ENCODE data around the gene LETM1.

The LETM1 gene

GRCh38 chr4:1772853-1773538 is 83.0 kb downstream of the LETM1 start:
- DNase-seq: peak; percentile 67

- DNase-seq: no peak
Measured at GRCh38 chr4:1771555-1772305, 84.2 kb downstream of the LETM1 start.

GRCh38 chr4:1770791-1771231 is 85.1 kb downstream of the LETM1 start:
- no peak for DNase-seq

- no peak for DNase-seq
Measured at GRCh38 chr4:1770245-1770644, 85.7 kb downstream of the LETM1 start.

- no peak for DNase-seq
Measured at GRCh38 chr4:1769692-1770091, 86.3 kb downstream of the LETM1 start.

GRCh38 chr4:1768367-1769034 is 87.5 kb downstream of the LETM1 start:
- no peak for DNase-seq

GRCh38 chr4:1767770-1768366 is 88.1 kb downstream of the LETM1 start:
- DNase-seq: peak; percentile 10

GRCh38 chr4:1767061-1767769 is 88.7 kb downstream of the LETM1 start:
- DNase-seq: no peak

- DNase-seq: no peak
Measured at GRCh38 chr4:1766106-1767060, 89.6 kb downstream of the LETM1 start.

- no peak for DNase-seq
Measured at GRCh38 chr4:1765409-1766072, 90.4 kb downstream of the LETM1 start.

- no peak for DNase-seq
Measured at GRCh38 chr4:1764670-1765069, 91.3 kb downstream of the LETM1 start.

GRCh38 chr4:1763550-1764080 is 92.3 kb downstream of the LETM1 start:
- DNase-seq: no peak

- DNase-seq: no peak
Measured at GRCh38 chr4:1763070-1763549, 92.8 kb downstream of the LETM1 start.

- no peak for DNase-seq
Measured at GRCh38 chr4:1762264-1763010, 93.5 kb downstream of the LETM1 start.
